GM18909 (cell line): ENCODE data around the gene XPO4.
"Not testable (repeated sequence)": the region's sequence is repeated elsewhere in the genome, so short reads cannot be mapped to it uniquely, and the experiment has no call there.

Experiments
- ATAC-seq: cut with Tn5 transposase; IDR thresholded peaks from one replicate; pipeline ENCODE4 v1.9.1; 2021; ENCODE audit warnings: mild to moderate bottlenecking; ENCODE audit not compliant: unreplicated experiment, poor library complexity

Gene XPO4

GRCh38 chr13:20891768-20892167 lies 10.8 kb downstream of the XPO4 start:
- no peak for ATAC-seq

- no peak for ATAC-seq
These were observed 11.5 kb downstream of the XPO4 start for GRCh38 chr13:20891034-20891433.

GRCh38 chr13:20890540-20890939 lies 12.0 kb downstream of the XPO4 start:
- ATAC-seq, result not testable (repeated sequence)

GRCh38 chr13:20882206-20882605 lies 20.3 kb downstream of the XPO4 start:
- ATAC-seq, result no peak

- no peak for ATAC-seq
These were observed 24.6 kb downstream of the XPO4 start for GRCh38 chr13:20877902-20878301.

GRCh38 chr13:20876802-20877201 lies 25.7 kb downstream of the XPO4 start:
- ATAC-seq, result not testable (repeated sequence)

- ATAC-seq, result not testable (repeated sequence)
These were observed 28.1 kb downstream of the XPO4 start for GRCh38 chr13:20874439-20874838.

GRCh38 chr13:20873348-20873747 lies 29.2 kb downstream of the XPO4 start:
- no peak for ATAC-seq

- no peak for ATAC-seq
These were observed 31.7 kb downstream of the XPO4 start for GRCh38 chr13:20870829-20871228.

GRCh38 chr13:20869540-20869939 lies 33.0 kb downstream of the XPO4 start:
- no peak for ATAC-seq

GRCh38 chr13:20867408-20867807 lies 35.1 kb downstream of the XPO4 start:
- no peak for ATAC-seq

GRCh38 chr13:20861666-20862065 lies 40.9 kb downstream of the XPO4 start:
- ATAC-seq, result not testable (repeated sequence)

- no peak for ATAC-seq
These were observed 41.7 kb downstream of the XPO4 start for GRCh38 chr13:20860844-20861243.

- ATAC-seq, result no peak
These were observed 45.9 kb downstream of the XPO4 start for GRCh38 chr13:20856650-20857049.

- ATAC-seq, result no peak
These were observed 50.6 kb downstream of the XPO4 start for GRCh38 chr13:20851844-20852402.

- ATAC-seq, result no peak
These were observed 53.6 kb downstream of the XPO4 start for GRCh38 chr13:20848944-20849343.

GRCh38 chr13:20848203-20848602 lies 54.3 kb downstream of the XPO4 start:
- ATAC-seq, result no peak

- ATAC-seq, result no peak
These were observed 55.2 kb downstream of the XPO4 start for GRCh38 chr13:20847296-20847695.

- ATAC-seq, result no peak
These were observed 59.4 kb downstream of the XPO4 start for GRCh38 chr13:20843166-20843565.

- no peak for ATAC-seq
These were observed 62.0 kb downstream of the XPO4 start for GRCh38 chr13:20840568-20840967.

GRCh38 chr13:20833900-20834679 lies 68.5 kb downstream of the XPO4 start:
- ATAC-seq, result no peak

- ATAC-seq, result no peak
These were observed 69.7 kb downstream of the XPO4 start for GRCh38 chr13:20832861-20833260.
